GM18505 (cell line): ENCODE data around the gene EIF5A.

ENCODE experiments used
- ATAC-seq: cut with Tn5 transposase; IDR thresholded peaks from one replicate; pipeline ENCODE4 v1.9.1; 2021; ENCODE audit not compliant: unreplicated experiment
- POLR2A ChIP-seq: IDR thresholded peaks from 4 replicates; pipeline ENCODE4 v1.6.1; 2011; ENCODE audit warnings: borderline replicate concordance; ENCODE audit not compliant: insufficient read depth, insufficient read length; ENCODE audit errors: extremely low read depth

The EIF5A gene

GRCh38 chr17:7355053-7355452 is 47.6 kb downstream of the EIF5A start, which contains the start of gene TMEM95:
Gene TMEM95 (plus strand): TSS chr17:7355156. CDS start chr17:7355205, 49 bp downstream.
- no peak for TF ChIP-seq POLR2A
- no peak for ATAC-seq

DNA sequence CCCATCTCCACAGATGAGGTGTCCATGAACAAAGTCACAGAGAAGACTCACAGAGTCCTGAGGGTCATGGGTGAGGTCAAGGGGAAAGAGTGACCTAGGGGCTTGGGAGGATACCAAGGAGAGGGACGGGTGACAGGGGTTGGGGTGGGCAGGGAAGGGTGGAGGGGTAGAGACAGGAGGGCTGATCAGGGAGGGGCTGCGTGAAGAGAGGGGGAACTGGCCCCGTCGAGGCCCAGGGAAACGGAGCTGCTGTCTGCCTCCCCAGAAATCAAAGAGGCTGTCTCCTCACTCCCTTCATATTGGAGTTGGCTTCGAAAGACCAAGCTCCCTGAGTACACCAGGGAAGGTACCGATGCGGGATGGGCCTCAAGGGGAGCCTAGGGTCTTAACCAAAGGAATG is 48.1 kb downstream of the EIF5A start:
- TF ChIP-seq POLR2A, result no peak
- ATAC-seq, result no peak

GRCh38 chr17:7356072-7356549 is 48.7 kb downstream of the EIF5A start:
- no peak for ATAC-seq
- TF ChIP-seq POLR2A, result no peak

- TF ChIP-seq POLR2A, result no peak
- no peak for ATAC-seq
Observed at GRCh38 chr17:7356756-7357155, 49.3 kb downstream of the EIF5A start.

GRCh38 chr17:7357381-7357780 is 50.0 kb downstream of the EIF5A start:
- TF ChIP-seq POLR2A, result no peak
- no peak for ATAC-seq

- ATAC-seq, result no peak
- no peak for TF ChIP-seq POLR2A
Observed at GRCh38 chr17:7361906-7362305, 54.5 kb downstream of the EIF5A start.
